ENCODE measurements around the gene RPL29. TPM values are rescaled to one million over a fixed set of nuclear protein-coding genes. Genes with fewer than 3 reads are reported as not detected.

RPL29 gene
- total RNA-seq, 1 donor from 2014 or later, result 1,399 TPM

GRCh38 chr3:51982352-51982837 lies 13.3 kb downstream of the RPL29 start:
- peak; percentile 61 for DNase-seq

GRCh38 chr3:51980253-51980652 lies 15.4 kb downstream of the RPL29 start:
- no peak for DNase-seq

DNA sequence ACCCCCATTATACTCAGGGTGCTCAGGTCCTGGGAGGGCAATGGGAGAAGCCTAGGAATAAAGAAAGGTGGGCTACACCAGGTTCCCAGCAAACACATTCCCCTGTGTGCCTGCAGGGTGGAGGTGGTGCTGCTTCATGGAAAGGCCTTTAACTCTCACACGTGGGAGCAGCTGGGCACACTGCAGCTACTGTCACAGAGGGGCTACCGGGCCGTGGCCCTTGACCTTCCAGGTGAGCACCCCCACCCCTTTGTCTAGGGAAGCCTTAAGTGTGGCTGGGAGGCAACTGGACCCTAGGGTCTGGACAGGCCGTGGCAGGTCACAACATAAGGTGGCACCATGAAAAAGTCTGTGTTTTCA lies 17.6 kb downstream of the RPL29 start:
- no peak for DNase-seq

DNA sequence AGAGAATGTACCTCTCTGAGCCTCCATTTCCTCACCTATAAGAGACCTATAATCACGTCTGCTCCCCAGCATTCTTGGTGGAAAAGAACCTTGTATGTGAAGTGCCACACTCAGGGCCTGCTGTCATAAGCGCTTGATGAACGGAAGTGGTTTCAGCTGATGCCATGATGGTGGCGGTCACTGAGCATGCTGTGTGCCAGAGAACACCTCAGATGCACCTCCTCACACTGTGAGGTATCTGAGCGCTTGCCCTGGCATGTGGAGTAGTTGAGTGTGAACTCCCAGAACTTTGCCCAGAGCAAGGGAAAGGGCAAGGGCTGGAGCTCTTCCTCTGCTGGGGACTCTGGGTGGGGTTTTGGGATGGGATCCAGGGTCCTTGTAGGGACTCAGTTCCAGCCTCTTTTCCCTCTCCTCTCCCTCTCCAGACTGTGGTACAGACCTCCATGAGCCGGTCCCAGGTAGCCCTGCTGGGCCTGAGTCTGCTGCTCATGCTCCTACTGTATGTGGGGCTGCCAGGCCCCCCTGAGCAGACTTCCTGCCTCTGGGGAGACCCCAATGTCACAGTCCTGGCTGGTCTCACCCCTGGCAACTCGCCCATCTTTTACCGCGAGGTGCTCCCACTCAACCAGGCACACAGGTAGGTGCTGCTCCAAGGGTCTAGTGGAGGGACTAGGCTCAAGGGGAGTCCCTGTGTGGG lies 18.1 kb downstream of the RPL29 start:
- no peak for DNase-seq

DNA sequence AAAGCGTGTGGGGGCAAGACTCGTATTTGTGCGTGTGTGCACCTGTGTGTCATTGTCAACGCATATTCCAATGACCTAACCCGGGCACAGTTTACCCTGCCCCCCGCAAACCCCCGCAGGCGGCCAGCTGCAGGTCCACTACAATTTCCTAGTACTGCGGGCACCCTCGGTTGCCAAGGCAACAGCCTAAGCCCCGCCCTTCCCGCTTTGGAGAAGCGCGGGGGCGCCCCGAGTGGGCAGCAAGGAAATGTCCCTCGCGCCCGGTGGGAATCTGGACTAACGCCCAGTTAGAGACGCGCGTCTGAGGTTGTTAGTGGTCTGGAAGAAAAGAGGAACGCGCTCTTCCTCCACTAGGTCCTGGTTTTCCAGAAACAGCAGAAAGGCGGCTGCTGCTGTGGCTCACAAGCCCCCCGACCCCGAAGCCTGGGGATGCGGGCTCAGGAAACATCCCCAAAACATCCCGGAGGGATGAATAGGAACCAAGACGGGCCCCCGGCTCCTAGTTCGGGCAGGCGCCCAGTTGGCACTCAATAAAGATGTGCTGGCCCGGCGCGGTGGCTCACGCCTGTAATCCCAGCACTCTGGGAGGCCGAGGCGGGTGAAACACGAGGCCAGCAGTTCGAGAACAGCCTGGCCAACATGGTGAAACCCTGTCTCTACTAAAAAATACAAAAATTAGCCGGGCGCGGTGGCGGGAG lies 19.7 kb downstream of the RPL29 start:
- DNase-seq, result peak; percentile 67

GRCh38 chr3:51974963-51975851 lies 20.5 kb downstream of the RPL29 start, which contains the start of gene ABHD14A:
Gene ABHD14A (plus strand): TSS chr3:51975064. CDS start chr3:51975136, 72 bp downstream.
- DNase-seq, result peak; percentile 75

DNA sequence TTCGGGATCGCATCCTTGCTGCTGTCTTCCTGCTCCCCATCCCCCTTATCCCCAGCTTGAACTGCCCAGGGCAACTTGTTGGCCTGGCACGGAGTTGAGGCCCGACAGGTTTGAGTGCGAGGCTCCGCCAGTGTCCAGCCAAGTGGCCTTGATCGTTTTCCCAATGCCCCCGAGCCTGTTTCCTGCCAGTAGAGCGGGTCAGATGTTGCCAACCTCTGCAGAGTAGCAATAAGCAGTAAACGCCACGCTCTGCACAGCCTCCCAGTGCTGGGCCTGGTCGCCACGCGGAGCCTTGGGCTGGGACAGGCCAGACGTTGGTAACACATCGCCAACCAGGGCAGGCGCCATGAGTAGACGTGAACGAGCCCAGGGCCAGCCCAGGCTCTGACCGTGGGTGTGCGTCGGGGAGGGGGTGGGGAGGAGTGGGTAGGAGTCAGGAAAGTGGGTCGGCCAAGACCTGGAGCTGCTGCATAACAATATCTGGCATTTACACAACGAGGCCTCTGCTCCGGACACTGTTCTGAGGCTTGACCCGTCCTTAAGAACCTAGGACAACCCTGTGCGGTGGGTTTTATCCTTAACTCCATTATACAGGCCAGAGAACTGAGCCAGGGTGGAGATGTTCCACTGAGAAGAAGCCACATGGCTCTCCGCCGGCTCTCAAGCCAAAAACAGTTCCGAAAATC lies 21.3 kb downstream of the RPL29 start:
- no peak for DNase-seq

DNA sequence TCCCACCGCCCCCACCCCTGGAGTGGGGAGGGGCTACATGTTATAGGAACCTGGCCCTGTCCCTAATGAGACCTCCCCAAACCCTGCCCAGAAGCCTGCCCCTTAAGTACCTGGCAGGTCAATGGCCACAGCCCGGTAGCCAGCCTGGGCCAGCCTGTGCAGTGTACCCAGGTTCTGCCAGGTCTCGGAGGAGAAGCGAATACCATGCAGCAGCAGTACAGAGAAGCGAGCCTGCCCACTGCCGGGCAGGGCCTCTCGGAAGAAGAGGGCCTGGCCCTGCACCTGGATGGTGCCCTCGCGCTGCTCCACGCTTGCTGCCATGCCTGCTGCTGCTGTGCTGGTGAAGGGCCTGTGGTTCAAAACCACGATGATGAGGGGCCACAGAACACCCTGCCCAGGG lies 24.3 kb downstream of the RPL29 start:
- no peak for DNase-seq

DNA sequence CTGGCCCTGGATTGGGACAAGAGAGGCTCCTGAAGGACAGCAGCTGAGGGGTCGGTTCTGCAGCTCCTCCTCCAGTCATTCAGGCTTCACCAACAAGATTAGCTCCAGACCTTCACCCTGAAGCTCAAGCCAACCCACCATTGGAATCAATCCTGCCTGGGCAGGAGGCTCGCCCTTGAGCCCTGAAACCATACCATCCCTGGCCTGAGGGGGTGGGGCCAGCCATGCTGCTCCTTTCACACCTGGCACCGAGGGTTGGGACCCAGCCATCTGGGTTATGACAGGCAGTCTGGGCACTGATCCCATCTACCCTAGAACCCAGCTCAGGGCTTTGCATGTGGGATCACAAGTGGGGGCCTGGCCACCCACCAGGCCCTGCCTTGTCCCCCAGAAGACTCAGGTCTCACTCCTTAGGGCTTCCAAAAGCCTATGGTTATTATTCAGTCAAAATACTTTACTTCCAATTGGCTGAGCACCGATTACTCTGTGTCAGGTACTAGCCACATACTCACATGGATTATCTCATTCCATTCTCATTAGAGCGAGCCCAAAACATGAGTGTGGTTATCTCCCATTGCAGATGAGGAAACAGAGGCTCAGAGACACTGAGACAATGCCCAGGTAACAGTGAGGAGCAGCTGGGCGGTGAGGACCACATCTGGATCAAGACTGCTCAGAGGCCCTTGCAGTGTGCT lies 24.9 kb downstream of the RPL29 start:
- no peak for DNase-seq

DNA sequence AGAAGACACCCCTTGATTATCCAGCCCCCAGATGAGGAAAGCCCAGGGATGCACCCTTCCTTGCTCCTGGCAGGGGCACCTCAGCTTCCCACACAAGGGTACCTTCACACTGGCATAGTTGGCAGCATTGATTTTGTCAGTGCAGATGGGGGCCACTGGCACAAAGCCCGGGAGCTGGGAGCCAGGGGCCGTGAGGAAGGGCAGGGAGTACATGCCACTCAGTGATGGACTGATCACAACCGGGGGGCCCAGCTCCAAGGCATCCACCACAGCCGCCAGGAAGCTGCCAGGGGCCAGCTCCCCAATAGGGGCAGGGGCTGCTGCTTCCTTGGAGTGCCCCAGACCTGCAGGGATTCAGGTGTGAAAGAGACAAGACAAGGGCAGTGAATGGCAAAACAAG lies 25.9 kb downstream of the RPL29 start:
- DNase-seq, result no peak

DNA sequence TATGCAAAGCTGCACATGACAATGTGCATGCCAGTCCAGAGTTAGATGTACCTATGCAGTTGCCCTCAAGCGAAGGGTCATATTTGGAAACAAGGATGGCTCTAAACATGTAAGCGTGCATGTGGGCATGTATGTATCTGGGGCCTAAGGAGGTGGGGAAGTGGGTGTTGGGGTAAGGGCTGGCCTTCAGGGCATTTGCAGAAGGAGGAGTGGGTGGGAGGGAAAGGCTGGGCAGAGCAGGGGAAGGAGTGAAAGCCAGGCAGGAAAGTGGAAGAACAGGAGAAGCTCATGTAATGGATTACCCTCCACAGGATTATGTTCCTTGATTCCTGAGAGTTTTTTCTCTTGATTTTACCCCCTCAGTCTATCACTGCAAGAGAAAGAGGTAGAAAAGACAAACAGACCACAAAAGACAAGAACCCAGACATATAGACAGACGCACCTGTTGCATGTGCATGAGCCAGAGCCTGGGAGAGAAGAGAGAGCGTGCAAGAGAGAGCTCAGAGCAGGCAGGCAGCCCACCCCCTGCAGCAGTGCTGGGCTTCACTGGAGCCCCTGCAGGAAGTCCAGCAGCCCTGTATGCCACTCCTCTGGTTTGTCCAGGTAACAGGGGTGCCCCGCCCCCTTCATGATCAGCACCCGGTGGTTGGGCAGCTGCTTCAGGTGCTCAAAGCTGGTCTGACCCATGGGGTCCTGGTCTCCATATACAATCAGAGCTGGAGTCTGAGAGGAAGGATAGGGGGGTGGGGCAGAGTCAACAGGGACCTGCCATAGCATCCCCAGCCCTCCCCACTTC lies 26.6 kb downstream of the RPL29 start:
- peak; percentile 7 for DNase-seq

DNA sequence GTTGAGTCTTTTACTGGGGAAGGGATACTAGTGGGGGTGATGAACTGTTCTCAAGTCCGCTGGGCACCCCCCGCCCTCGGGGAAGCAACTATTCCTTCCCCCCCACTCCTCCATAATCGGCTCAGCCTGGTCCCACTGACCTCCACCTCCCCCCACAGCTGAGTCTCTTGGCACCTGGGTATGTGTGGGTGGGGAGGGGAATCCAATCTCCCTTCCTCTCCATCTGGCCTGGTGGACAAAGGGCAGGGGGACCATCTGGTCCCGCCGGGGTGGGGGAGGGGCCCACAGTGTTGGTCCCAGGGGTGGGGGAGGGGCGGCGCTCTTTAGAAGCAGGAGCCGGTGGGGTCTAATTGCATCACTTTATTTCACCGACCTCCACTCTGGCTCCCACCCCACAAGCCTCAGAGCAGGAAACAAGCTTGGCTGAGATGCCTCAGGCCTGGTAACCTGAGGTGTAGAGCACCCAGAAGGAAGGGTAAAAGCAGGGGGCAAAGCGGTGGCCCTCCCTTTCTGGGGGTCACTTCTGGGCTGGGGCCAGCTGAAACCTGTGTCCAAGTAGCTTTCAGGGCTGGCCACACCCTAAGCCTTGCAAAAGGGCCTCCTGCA lies 27.4 kb downstream of the RPL29 start:
- DNase-seq, result peak; percentile 56

DNA sequence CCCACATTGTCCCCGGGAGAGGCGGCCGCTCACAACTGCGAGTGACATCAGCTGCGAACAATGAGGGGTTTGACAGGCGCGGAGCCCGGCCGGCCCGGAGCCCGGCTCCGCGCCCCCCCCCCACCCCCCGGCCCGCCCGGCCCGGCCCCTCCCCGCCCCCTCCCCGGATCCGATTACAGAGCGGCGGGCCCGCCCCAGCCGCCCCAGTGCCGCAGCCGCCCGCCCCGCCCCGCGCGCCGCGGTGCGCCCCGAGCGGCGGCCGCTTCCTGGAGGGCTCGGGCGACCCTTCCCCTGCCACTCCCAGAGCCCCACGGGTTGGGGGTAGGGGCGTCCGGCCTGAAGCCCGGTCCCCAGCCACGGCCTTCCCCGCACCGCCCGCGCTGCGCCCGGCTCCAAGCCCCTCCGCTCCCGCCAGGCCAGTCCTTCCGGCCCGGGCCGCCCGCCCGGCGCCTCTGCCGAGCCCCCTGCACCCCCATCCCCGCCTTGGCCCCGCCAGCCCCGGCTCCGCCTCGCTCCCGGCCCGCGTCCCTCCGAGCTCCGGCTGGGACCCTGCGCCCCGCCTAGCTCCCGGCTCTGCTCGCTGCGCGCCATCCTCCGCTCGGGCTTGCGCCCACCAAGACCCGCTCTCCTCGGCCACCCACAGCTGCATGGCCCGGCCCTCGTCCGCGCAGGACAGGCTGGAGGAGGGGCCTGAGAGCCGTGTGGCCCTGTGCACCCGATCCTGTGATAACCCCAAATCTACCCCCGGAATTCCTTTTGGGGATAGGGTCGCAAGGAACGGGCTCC lies 28.1 kb downstream of the RPL29 start, which contains the start of gene PCBP4:
TSS of gene PCBP4 (minus strand) at position 71 of the 786 bp plus-strand sequence. CDS start 6,214 bp downstream, outside the sequence.
- peak; percentile 50 for DNase-seq

DNA sequence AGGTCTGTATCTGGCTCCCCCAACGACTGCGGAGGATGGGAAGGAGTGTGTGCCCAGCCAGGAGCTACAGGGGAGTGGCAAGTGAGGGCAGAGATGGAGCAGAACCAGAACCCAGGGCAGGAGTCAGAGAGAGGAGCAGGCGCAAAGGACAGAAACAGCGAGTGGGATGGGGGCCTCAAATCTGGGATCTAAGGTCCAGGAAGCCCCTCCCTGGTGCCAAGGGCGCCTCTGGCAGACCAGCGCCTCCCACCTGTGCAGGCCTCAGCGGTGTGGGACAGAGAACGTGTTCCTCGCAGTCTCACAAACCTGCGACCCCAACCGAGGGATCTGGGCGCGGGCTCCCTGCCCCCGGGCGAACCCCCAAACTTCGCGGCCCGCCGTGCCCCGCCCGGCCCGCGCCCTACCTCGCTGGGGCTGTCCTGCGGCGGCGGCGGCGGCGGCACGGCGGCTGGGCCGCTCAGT lies 28.7 kb downstream of the RPL29 start:
- no peak for DNase-seq

GRCh38 chr3:51966486-51966885 lies 29.2 kb downstream of the RPL29 start:
- DNase-seq, result no peak

- DNase-seq, result no peak
These were observed 29.7 kb downstream of the RPL29 start for GRCh38 chr3:51966016-51966415.

GRCh38 chr3:51964521-51964920 lies 31.2 kb downstream of the RPL29 start:
- DNase-seq, result no peak

- DNase-seq, result no peak
These were observed 31.7 kb downstream of the RPL29 start for GRCh38 chr3:51963951-51964451.

- no peak for DNase-seq
These were observed 32.7 kb downstream of the RPL29 start for GRCh38 chr3:51962854-51963530.
